Panc1 (cell line): ENCODE measurements around the gene CFAP206. TPM values are rescaled to one million over a fixed set of nuclear protein-coding genes. Genes with fewer than 3 reads are reported as not detected.

Experiments used
- ATAC-seq: fragments of 200-7000 bp; cut with Tn5 transposase; 2 replicates; pipeline ENCODE4 v1.9.1; 2020; ENCODE audit warnings: mild to moderate bottlenecking, moderate library complexity
- BruUV-seq: library from RNA; stranded (reverse); fragments of 400-500 nt; replicated peaks from 2 replicates; lab custom pipeline; 2021; lab: Mats Ljungman, UMichigan
- CTCF ChIA-PET: fragments of 300-600 bp; sonication (Branson Sonifier 250); formaldehyde crosslinking; loops from one replicate; lab custom pipeline; 2022; ENCODE audit warnings: antibody characterized with exemption; lab: Charles Lee
- POLR2A ChIA-PET: fragments of 300-600 bp; sonication (Branson Sonifier 250); formaldehyde crosslinking; loops from one replicate; lab custom pipeline; 2022; ENCODE audit warnings: antibody characterized with exemption; lab: Charles Lee
- DNase-seq: peaks from one replicate; pipeline ENCODE4 v3.0.0-alpha.2; 2010; ENCODE audit warnings: low read depth, low spot score
- H3K27ac ChIP-seq: 2 replicates; pipeline ENCODE4 v1.5.1; 2011; ENCODE audit warnings: mild to moderate bottlenecking, low read length, inconsistent platforms
- H3K27me3 ChIP-seq: fragments of 200-500 bp; sonication (Bioruptor generic); 2 replicates; pipeline ENCODE4 v1.6.0; 2014; ENCODE audit warnings: low read length, inconsistent platforms; ENCODE audit not compliant: control insufficient read depth, insufficient read depth
- H3K36me3 ChIP-seq: fragments of 200-500 bp; sonication (Bioruptor generic); 2 replicates; pipeline ENCODE4 v1.5.1; 2014; ENCODE audit warnings: inconsistent platforms, mild to moderate bottlenecking, low read length, moderate library complexity; ENCODE audit not compliant: control insufficient read depth, insufficient read depth
- H3K4me1 ChIP-seq: 2 replicates; pipeline ENCODE4 v1.5.1; 2011; ENCODE audit warnings: inconsistent platforms, mild to moderate bottlenecking, low read length, moderate library complexity; ENCODE audit not compliant: control insufficient read depth, insufficient read depth
- H3K4me3 ChIP-seq, 2 experiments: 2 replicates each; pipeline ENCODE4 v1.5.1; 2011 to 2012; ENCODE audit warnings: low read depth in 2 of 2, low read length in 2 of 2, mild to moderate bottlenecking in 2 of 2, inconsistent platforms in 1 of 2, moderate library complexity in 1 of 2
- H3K9me3 ChIP-seq: fragments of 200-500 bp; sonication (Bioruptor generic); 2 replicates; pipeline ENCODE4 v1.5.1; 2014; ENCODE audit warnings: low read depth, mild to moderate bottlenecking, inconsistent platforms, low read length, moderate library complexity; ENCODE audit not compliant: control insufficient read depth, insufficient read depth
- POLR2AphosphoS5 ChIP-seq: IDR thresholded peaks from 2 replicates; pipeline ENCODE4 v1.6.1; 2012; ENCODE audit warnings: mild to moderate bottlenecking, low read depth, low read length, moderate library complexity
- SIN3A ChIP-seq: IDR thresholded peaks from 2 replicates; pipeline ENCODE4 v1.6.1; 2012; ENCODE audit warnings: low read depth, mild to moderate bottlenecking, low read length, moderate library complexity, borderline replicate concordance; ENCODE audit not compliant: insufficient read depth
- TCF7L2 ChIP-seq: IDR thresholded peaks from 2 replicates; pipeline ENCODE4 v1.6.1; 2011; ENCODE audit warnings: mild to moderate bottlenecking, low read depth, low read length, inconsistent platforms
- in situ Hi-C: cut with HindIII; loops from 2 replicates; pipeline ENCODE4 v1.10.0; 2016; ENCODE audit warnings: low sequenced_read_pairs, low pct_unique_long_range_greater_than_20kb
- intact Hi-C: fragments of 100-400 bp; cut with micrococcal nuclease; formaldehyde crosslinking; loops from one replicate; pipeline ENCODE4 v1.10.0; 2022; ENCODE audit not compliant: unreplicated experiment
- total RNA-seq: library from RNA; stranded (reverse); gene quantifications from one replicate; pipeline ENCODE4 v1.2.1, GENCODE V29; 2021; ENCODE audit not compliant: unreplicated experiment
- TF ChIP-seq, protein P1 (sequence below), 2 experiments: IDR thresholded peaks; 2 replicates each; pipeline ENCODE4 v1.6.1; 2011 to 2012; ENCODE audit warnings: low read depth in 2 of 2, control low read depth in 1 of 2, low read length in 1 of 2, mild to moderate bottlenecking in 1 of 2, moderate library complexity in 1 of 2; ENCODE audit not compliant: insufficient read depth in 1 of 2
- TF ChIP-seq, protein P2 (sequence below): fragments of 450-650 bp; IDR thresholded peaks from 2 replicates; pipeline ENCODE4 v1.5.1; 2017; ENCODE audit warnings: mild to moderate bottlenecking

The CFAP206 gene
- total RNA-seq, 1 experiment from 2014 or later: 2.4 TPM

GRCh38 chr6:87494761-87495422 lies 87.1 kb downstream of the CFAP206 start:
- CTCF ChIA-PET: interaction anchor here (0.7 kb wide), 1 partner anchor 133 kb away, joined by 5 read pairs; no protein-coding TSS in a partner anchor
- Histone ChIP-seq H3K36me3 (no peaks in the 10 kb centered on the region), H3K4me1 (no peaks in the 10 kb centered on the region), H3K4me3 (no peak overlapping the region), H3K27ac (no peak overlapping the region), H3K27me3 (no peaks in the 10 kb centered on the region), H3K9me3 (no peaks in the 10 kb centered on the region)
- in situ Hi-C loops (no loop called here), intact Hi-C loops (no loop called here)
- DNase-seq (no peak), ATAC-seq (no peak)
- POLR2A ChIA-PET: interaction anchor here (0.6 kb wide), 1 partner anchor 104 kb away, joined by 14 read pairs; no protein-coding TSS in a partner anchor
- no TSS peak for BruUV-seq
- TF ChIP-seq, protein P1, sequence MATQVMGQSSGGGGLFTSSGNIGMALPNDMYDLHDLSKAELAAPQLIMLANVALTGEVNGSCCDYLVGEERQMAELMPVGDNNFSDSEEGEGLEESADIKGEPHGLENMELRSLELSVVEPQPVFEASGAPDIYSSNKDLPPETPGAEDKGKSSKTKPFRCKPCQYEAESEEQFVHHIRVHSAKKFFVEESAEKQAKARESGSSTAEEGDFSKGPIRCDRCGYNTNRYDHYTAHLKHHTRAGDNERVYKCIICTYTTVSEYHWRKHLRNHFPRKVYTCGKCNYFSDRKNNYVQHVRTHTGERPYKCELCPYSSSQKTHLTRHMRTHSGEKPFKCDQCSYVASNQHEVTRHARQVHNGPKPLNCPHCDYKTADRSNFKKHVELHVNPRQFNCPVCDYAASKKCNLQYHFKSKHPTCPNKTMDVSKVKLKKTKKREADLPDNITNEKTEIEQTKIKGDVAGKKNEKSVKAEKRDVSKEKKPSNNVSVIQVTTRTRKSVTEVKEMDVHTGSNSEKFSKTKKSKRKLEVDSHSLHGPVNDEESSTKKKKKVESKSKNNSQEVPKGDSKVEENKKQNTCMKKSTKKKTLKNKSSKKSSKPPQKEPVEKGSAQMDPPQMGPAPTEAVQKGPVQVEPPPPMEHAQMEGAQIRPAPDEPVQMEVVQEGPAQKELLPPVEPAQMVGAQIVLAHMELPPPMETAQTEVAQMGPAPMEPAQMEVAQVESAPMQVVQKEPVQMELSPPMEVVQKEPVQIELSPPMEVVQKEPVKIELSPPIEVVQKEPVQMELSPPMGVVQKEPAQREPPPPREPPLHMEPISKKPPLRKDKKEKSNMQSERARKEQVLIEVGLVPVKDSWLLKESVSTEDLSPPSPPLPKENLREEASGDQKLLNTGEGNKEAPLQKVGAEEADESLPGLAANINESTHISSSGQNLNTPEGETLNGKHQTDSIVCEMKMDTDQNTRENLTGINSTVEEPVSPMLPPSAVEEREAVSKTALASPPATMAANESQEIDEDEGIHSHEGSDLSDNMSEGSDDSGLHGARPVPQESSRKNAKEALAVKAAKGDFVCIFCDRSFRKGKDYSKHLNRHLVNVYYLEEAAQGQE (IDR thresholded peaks at IDR 0.05; ENCODE audit: insufficient read depth in 1 of 2, low read depth in 2 of 2, low read length in 1 of 2): no peak
- no peak for TF ChIP-seq SIN3A
- TF ChIP-seq POLR2AphosphoS5: no peak
- no peak for TF ChIP-seq TCF7L2
- TF ChIP-seq, protein P2, sequence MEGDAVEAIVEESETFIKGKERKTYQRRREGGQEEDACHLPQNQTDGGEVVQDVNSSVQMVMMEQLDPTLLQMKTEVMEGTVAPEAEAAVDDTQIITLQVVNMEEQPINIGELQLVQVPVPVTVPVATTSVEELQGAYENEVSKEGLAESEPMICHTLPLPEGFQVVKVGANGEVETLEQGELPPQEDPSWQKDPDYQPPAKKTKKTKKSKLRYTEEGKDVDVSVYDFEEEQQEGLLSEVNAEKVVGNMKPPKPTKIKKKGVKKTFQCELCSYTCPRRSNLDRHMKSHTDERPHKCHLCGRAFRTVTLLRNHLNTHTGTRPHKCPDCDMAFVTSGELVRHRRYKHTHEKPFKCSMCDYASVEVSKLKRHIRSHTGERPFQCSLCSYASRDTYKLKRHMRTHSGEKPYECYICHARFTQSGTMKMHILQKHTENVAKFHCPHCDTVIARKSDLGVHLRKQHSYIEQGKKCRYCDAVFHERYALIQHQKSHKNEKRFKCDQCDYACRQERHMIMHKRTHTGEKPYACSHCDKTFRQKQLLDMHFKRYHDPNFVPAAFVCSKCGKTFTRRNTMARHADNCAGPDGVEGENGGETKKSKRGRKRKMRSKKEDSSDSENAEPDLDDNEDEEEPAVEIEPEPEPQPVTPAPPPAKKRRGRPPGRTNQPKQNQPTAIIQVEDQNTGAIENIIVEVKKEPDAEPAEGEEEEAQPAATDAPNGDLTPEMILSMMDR: no peak

DNA sequence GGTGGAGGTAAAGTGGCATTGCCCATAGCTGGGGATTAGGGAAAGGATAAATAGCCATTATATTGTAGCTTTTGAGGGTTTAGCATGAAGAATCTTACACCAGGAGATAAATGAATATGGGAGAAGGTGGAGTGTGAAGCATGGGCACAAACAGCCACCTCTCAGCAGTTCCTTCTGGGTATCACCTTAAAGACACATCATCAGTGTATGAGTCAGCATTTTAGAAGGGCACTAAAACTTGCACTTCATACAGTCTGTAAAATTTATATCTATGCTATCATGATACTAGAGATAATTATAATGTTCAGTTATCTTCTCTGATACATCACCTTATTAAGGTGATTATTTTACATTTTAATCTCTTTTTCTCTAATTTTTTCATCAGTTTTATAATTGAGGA lies 90.3 kb downstream of the CFAP206 start:
- DNase-seq (no peak), ATAC-seq (no peak)
- no peaks in the 10 kb centered on the region for H3K4me1 ChIP-seq
- H3K9me3 ChIP-seq: no peaks in the 10 kb centered on the region
- intact Hi-C loops: no loop called here
- H3K27me3 ChIP-seq: no peaks in the 10 kb centered on the region
- ChIA-PET POLR2A (interaction anchor here (0.6 kb wide), 1 partner anchor 39 kb away, joined by 8 read pairs; no protein-coding TSS in a partner anchor), CTCF (no interaction called here)
- in situ Hi-C loops: no loop called here
- no peak overlapping the region for H3K4me3 ChIP-seq
- BruUV-seq: no TSS peak
- H3K36me3 ChIP-seq: no peaks in the 10 kb centered on the region; the same call in 1 of the 2 replicates
- H3K27ac ChIP-seq: no peak overlapping the region
- TF ChIP-seq, protein P1 (IDR thresholded peaks at IDR 0.05; ENCODE audit: insufficient read depth in 1 of 2, low read depth in 2 of 2, low read length in 1 of 2): no peak
- TF ChIP-seq, protein P2: no peak
- TF ChIP-seq SIN3A: no peak
- TF ChIP-seq POLR2AphosphoS5: no peak
- TF ChIP-seq TCF7L2: no peak
